ENCODE measurements around the gene WFIKKN1. TPM values are rescaled to one million over a fixed set of nuclear protein-coding genes. Genes with fewer than 3 reads are reported as not detected.
A peak's percentile ranks its signal among the peaks of the same experiment; 100 is the strongest.

WFIKKN1 gene
- total and polyA plus RNA-seq, 4 donors: 0.31 to 2.5 (median 0.61) TPM

DNA sequence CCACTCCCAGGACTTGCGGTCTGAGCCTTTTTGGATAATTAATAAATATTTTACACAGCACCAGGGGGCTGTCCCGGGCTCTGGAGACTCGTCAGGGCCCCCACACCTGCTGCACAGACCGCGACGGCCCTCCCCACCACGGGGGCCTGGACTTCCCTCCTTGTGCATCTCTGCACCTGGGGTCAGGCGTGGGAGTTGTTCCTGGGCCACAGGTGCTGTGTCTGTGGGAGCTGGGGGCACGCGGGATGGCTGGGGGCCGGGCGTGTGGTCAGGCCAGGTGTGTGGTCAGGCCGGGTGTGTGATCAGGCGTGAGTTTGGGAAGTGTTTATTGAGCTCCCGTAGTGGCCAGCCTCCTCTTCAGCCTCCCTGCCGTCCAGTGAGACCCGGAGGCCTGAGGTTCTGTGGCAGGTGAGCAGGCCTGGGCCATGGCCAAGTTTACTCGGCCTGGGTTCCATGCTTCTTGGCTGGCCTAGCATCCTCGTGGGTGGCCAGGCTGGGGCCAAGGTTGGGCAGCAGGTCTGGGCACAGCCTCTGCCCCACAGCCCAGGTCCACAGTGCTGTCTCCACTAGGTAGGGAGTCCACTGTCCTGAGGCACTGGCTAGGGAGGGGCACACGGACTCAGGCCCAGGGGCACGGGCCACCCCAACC lies 47.5 kb downstream of the WFIKKN1 start:
- H3K27ac ChIP-seq (ENCODE audit: low read depth in 1 of 2, low read length in 1 of 2): no peak overlapping the region
- ATAC-seq (ENCODE audit: insufficient read depth, low FRiP score): no peak
- no peak for DNase-seq
- no peaks in the 10 kb centered on the region for H3K27me3 ChIP-seq (ENCODE audit: control insufficient read depth in 3 of 3, insufficient read depth in 3 of 3, low read length in 2 of 3)
- TF ChIP-seq, protein P1, sequence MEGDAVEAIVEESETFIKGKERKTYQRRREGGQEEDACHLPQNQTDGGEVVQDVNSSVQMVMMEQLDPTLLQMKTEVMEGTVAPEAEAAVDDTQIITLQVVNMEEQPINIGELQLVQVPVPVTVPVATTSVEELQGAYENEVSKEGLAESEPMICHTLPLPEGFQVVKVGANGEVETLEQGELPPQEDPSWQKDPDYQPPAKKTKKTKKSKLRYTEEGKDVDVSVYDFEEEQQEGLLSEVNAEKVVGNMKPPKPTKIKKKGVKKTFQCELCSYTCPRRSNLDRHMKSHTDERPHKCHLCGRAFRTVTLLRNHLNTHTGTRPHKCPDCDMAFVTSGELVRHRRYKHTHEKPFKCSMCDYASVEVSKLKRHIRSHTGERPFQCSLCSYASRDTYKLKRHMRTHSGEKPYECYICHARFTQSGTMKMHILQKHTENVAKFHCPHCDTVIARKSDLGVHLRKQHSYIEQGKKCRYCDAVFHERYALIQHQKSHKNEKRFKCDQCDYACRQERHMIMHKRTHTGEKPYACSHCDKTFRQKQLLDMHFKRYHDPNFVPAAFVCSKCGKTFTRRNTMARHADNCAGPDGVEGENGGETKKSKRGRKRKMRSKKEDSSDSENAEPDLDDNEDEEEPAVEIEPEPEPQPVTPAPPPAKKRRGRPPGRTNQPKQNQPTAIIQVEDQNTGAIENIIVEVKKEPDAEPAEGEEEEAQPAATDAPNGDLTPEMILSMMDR (IDR thresholded peaks at IDR 0.05; ENCODE audit: control extremely low read depth, extremely low read depth): no peak
- H3K9ac ChIP-seq (ENCODE audit: insufficient read depth in 1 of 2, low read length in 2 of 2): no peak overlapping the region
- H3K36me3 ChIP-seq (ENCODE audit: control insufficient read depth in 4 of 4, insufficient read depth in 4 of 4, low read length in 4 of 4): peaks cover 6 to 23% (median 15%) of the 10 kb centered on the region in 4 donors
- peaks cover 4 to 34% (median 20%) of the 10 kb centered on the region in 5 donors for H3K4me1 ChIP-seq (ENCODE audit: control insufficient read depth in 5 of 5, insufficient read depth in 5 of 5, low read length in 5 of 5)
- H3K9me3 ChIP-seq (ENCODE audit: control insufficient read depth in 4 of 4, insufficient read depth in 3 of 4, low read length in 3 of 4): no peaks in the 10 kb centered on the region
- no peak overlapping the region for H3K4me3 ChIP-seq
- WGBS, 2 donors: 80 to 84% methylated on average over 19 to 21 of the region's 21 CpGs

DNA sequence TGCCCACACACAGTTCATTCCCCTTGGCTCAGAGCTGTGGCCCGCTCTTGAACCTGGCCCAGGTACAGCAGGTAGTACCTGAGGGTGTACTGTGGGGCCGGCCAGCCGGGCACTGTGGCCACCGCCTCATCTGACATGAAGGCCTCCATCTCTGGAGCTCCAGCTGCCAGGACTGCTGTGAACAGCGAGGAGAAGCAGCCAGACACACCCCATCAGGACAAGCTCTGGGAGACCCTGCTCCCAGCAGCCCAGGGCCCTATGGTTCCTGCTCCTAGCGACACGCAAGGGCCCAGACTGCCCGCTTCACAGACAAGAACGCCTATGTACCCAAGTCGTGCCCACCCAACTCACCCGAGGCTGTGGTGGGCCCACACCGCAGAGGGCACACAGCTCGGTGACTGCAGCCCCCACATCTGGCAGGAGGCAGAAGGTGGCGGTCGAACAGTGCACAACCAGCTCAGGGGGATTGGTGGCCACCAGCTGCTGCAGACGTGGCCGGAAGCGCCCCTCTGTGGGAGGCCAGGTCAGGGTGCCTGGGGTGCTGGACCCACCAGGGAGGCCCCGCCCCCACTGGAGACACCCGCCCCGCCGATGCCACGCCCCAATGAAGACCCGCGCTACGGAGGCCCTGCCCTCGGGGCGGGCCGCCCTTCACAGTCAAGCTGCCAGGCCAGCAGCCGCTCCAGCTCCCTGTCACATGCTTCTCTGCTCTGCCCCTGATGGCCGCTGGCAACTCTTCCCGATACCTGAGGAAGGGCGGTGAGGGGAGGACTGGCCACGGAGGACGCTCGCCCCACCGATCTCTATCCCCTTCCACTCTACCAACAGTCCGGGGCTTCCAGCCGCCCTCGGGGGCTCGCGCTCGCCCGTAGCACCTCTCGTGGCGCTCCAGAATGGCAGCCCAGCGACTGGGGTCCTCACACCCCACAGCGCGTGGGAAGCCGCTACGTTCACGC lies 48.4 kb downstream of the WFIKKN1 start:
- Histone ChIP-seq H3K27ac (ENCODE audit: low read depth in 1 of 2, low read length in 1 of 2) (peak overlapping the region; percentile 59 to 61), H3K9ac (ENCODE audit: insufficient read depth in 1 of 2, low read length in 2 of 2) (no peak overlapping the region), H3K27me3 (ENCODE audit: control insufficient read depth in 3 of 3, insufficient read depth in 3 of 3, low read length in 2 of 3) (no peaks in the 10 kb centered on the region), H3K4me1 (ENCODE audit: control insufficient read depth in 5 of 5, insufficient read depth in 5 of 5, low read length in 5 of 5) (peaks cover 4 to 40% (median 20%) of the 10 kb centered on the region in 5 donors), H3K36me3 (ENCODE audit: control insufficient read depth in 4 of 4, insufficient read depth in 4 of 4, low read length in 4 of 4) (peaks cover 3 to 17% (median 15%) of the 10 kb centered on the region in 4 donors), H3K4me3 (no peak overlapping the region), H3K9me3 (ENCODE audit: control insufficient read depth in 4 of 4, insufficient read depth in 3 of 4, low read length in 3 of 4) (no peaks in the 10 kb centered on the region)
- TF ChIP-seq, protein P1 (IDR thresholded peaks at IDR 0.05; ENCODE audit: control extremely low read depth, extremely low read depth): no peak
- peak; percentile 88 to 91 (median 91) for DNase-seq
- ATAC-seq (ENCODE audit: insufficient read depth, low FRiP score): no peak
- WGBS, 2 donors: 24 to 29% methylated on average over 40 to 52 of the region's 52 CpGs

DNA sequence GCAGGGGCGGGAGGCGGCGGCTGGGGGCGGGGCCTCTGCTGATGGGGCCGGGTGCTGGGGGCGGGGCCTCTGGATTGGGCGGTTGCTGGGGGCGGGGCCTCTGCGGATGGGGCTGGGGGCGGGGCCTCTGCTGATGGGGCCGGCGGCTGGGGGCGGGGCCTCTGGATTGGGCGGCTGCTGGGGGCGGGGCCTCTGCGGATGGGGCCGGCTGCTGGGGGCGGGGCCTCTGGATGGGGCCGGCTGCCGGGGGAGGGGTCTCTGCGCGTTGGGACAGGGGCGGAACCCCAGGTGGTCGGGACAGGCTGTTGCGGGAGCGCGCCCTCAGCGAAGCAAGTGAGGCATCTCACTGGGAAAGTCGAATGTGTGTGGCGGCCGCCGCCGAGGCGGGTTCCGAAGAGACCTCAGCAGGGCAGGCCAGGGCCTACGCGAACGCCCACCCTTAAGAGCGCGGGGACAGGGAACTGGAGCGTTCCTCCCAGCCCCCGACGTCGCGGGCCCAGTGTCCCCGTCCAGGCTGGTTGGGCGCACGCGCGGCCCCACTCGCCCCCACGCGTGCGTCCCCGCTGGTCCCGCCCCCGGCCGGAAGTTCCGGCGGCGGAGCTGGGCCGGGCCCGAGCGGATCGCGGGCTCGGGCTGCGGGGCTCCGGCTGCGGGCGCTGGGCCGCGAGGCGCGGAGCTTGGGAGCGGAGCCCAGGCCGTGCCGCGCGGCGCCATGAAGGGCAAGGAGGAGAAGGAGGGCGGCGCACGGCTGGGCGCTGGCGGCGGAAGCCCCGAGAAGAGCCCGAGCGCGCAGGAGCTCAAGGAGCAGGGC lies 49.2 kb downstream of the WFIKKN1 start, which contains the start of gene STUB1:
Gene STUB1 (plus strand): TSS at position 597 of the 811 bp plus-strand sequence. CDS start 116 bp downstream, at position 713.
- peak; percentile 76 for ATAC-seq (ENCODE audit: insufficient read depth, low FRiP score)
- no peaks in the 10 kb centered on the region for H3K27me3 ChIP-seq (ENCODE audit: control insufficient read depth in 3 of 3, insufficient read depth in 3 of 3, low read length in 2 of 3)
- DNase-seq: peak; percentile 85 to 93 (median 89)
- peak within 1 kb of the TSS; percentile 84 for H3K4me3 ChIP-seq
- TF ChIP-seq, protein P1 (IDR thresholded peaks at IDR 0.05; ENCODE audit: control extremely low read depth, extremely low read depth): no peak
- peaks cover 4 to 37% (median 25%) of the 10 kb centered on the region in 5 donors for H3K4me1 ChIP-seq (ENCODE audit: control insufficient read depth in 5 of 5, insufficient read depth in 5 of 5, low read length in 5 of 5)
- peaks cover 3 to 17% (median 15%) of the 10 kb centered on the region in 4 donors for H3K36me3 ChIP-seq (ENCODE audit: control insufficient read depth in 4 of 4, insufficient read depth in 4 of 4, low read length in 4 of 4)
- 1 to 2% methylated on average over 72 to 91 of the region's 91 CpGs for WGBS, 2 donors
- H3K9me3 ChIP-seq (ENCODE audit: control insufficient read depth in 4 of 4, insufficient read depth in 3 of 4, low read length in 3 of 4): no peaks in the 10 kb centered on the region
- no peak within 1 kb of the TSS for H3K9ac ChIP-seq (ENCODE audit: insufficient read depth in 1 of 2, low read length in 2 of 2)
- peak within 1 kb of the TSS; percentile 92 to 94 for H3K27ac ChIP-seq (ENCODE audit: low read depth in 1 of 2, low read length in 1 of 2)
